Endothelial cell of hepatic sinusoid (primary cell): ENCODE measurements around the gene PRSS8.

Experiments
- in situ Hi-C: cut with HindIII; loops from 2 replicates; pipeline ENCODE4 v1.10.0; 2017; ENCODE audit warnings: low sequenced_read_pairs

The PRSS8 gene

GRCh38 chr16:31083981-31084380 lies 51.5 kb downstream of the PRSS8 start:
- in situ Hi-C loops: no loop called here

GRCh38 chr16:31083556-31083955 lies 52.0 kb downstream of the PRSS8 start:
- in situ Hi-C loops: no loop called here

GRCh38 chr16:31083081-31083480 lies 52.4 kb downstream of the PRSS8 start:
- in situ Hi-C loops: no loop called here

- in situ Hi-C loops: no loop called here
Observed at GRCh38 chr16:31082368-31083045, 53.0 kb downstream of the PRSS8 start.
